BLaER1 (cell line): ENCODE data around the gene ANAPC1.

Experiments
- H3K27ac ChIP-seq: shearing (Covaris generic); formaldehyde crosslinking; 2 replicates; pipeline ENCODE4 v1.8.1; 2022
- H3K27me3 ChIP-seq: shearing (Covaris generic); formaldehyde crosslinking; 2 replicates; pipeline ENCODE4 v1.8.1; 2022
- H3K36me3 ChIP-seq: shearing (Covaris generic); formaldehyde crosslinking; 2 replicates; pipeline ENCODE4 v1.8.1; 2022
- H3K4me1 ChIP-seq: shearing (Covaris generic); formaldehyde crosslinking; 2 replicates; pipeline ENCODE4 v1.8.1; 2022
- H3K4me2 ChIP-seq: shearing (Covaris generic); formaldehyde crosslinking; 2 replicates; pipeline ENCODE4 v1.8.1; 2022
- H3K4me3 ChIP-seq: shearing (Covaris generic); formaldehyde crosslinking; 2 replicates; pipeline ENCODE4 v1.8.1; 2022
- H3K9ac ChIP-seq: shearing (Covaris generic); formaldehyde crosslinking; 2 replicates; pipeline ENCODE4 v1.8.1; 2022
- H3K9me3 ChIP-seq: shearing (Covaris generic); formaldehyde crosslinking; 2 replicates; pipeline ENCODE4 v1.8.1; 2022
- H4K20me1 ChIP-seq: shearing (Covaris generic); formaldehyde crosslinking; 2 replicates; pipeline ENCODE4 v1.8.1; 2022
- Cebpa-rat ChIP-seq: shearing (Covaris generic); IDR thresholded peaks from 2 replicates; pipeline ENCODE4 v1.8.1; 2022

Gene ANAPC1, protein sequence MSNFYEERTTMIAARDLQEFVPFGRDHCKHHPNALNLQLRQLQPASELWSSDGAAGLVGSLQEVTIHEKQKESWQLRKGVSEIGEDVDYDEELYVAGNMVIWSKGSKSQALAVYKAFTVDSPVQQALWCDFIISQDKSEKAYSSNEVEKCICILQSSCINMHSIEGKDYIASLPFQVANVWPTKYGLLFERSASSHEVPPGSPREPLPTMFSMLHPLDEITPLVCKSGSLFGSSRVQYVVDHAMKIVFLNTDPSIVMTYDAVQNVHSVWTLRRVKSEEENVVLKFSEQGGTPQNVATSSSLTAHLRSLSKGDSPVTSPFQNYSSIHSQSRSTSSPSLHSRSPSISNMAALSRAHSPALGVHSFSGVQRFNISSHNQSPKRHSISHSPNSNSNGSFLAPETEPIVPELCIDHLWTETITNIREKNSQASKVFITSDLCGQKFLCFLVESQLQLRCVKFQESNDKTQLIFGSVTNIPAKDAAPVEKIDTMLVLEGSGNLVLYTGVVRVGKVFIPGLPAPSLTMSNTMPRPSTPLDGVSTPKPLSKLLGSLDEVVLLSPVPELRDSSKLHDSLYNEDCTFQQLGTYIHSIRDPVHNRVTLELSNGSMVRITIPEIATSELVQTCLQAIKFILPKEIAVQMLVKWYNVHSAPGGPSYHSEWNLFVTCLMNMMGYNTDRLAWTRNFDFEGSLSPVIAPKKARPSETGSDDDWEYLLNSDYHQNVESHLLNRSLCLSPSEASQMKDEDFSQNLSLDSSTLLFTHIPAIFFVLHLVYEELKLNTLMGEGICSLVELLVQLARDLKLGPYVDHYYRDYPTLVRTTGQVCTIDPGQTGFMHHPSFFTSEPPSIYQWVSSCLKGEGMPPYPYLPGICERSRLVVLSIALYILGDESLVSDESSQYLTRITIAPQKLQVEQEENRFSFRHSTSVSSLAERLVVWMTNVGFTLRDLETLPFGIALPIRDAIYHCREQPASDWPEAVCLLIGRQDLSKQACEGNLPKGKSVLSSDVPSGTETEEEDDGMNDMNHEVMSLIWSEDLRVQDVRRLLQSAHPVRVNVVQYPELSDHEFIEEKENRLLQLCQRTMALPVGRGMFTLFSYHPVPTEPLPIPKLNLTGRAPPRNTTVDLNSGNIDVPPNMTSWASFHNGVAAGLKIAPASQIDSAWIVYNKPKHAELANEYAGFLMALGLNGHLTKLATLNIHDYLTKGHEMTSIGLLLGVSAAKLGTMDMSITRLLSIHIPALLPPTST (N-terminal part only)

DNA sequence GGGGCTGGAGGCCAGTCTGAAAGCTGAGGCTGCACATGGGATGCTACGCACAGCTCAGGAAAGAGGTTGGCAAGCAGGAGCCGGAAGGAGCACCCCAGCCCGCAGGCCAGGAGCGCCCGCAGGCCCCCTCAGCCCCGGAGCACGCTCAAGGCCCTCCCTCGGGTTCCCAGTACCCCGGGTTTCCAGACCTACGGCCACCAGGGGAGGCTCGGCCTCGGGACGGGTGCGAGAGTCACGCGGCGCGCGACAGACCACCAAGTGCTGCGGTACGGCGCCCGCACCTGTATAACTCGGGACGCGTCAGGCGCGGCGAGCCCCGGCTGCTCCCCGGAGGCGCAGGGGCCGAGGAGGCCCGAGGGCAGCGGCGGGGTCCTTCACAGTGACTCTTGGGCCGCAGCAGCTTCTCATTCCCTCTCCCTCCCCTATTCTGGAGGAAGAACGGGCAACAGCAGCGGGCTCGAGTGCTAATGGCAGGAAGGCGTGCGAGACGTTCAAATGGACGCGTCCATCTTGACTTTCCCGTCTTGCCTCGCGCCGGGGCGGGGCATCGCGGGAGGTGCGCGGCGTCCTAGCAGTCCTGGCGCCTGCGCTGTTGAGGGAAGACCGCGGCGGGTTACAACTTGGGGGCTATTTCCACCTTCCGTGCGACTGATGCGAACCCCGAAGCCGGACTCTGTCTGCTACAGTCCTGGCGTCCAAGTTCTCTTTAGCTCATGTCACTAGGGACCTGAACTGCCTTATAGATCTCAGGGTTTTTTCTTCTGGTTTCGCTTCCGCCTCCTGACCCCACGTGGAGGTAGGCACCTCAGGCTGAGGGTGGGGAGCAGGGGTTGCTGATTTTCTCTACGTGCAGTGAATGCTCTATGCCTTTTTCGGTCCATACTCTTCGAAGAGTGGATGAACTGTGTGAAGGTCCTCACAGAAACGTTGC, at the start of gene ANAPC1:
Gene ANAPC1, minus strand, starts transcription at position 533 of the 931 bp plus-strand sequence. CDS start 3,368 bp downstream, outside the sequence.
- H3K27ac ChIP-seq: peak within 1 kb of the TSS; percentile 95
- no peaks in the 10 kb centered on the region for H4K20me1 ChIP-seq
- H3K4me2 ChIP-seq: peak within 1 kb of the TSS; percentile 78
- H3K9ac ChIP-seq: peak within 1 kb of the TSS; percentile 94
- peaks cover 22% of the 10 kb centered on the region for H3K36me3 ChIP-seq
- TF ChIP-seq Cebpa-rat: no peak
- H3K9me3 ChIP-seq: no peaks in the 10 kb centered on the region
- H3K4me3 ChIP-seq: peak within 1 kb of the TSS; percentile 91
- H3K27me3 ChIP-seq: no peaks in the 10 kb centered on the region
- H3K4me1 ChIP-seq: peaks cover 11% of the 10 kb centered on the region

- Histone ChIP-seq H3K4me3 (no peak overlapping the region), H3K4me2 (no peak overlapping the region), H3K27ac (no peak overlapping the region), H3K9ac (no peak overlapping the region), H3K27me3 (no peaks in the 10 kb centered on the region), H4K20me1 (no peaks in the 10 kb centered on the region), H3K36me3 (no peaks in the 10 kb centered on the region), H3K4me1 (peaks cover 23% of the 10 kb centered on the region), H3K9me3 (no peaks in the 10 kb centered on the region)
- no peak for TF ChIP-seq Cebpa-rat
Observed at GRCh38 chr2:111932841-111933291, 48.9 kb upstream of the ANAPC1 start.

GRCh38 chr2:111930875-111931274, 46.9 kb upstream of the ANAPC1 start:
- peak overlapping the region; percentile 38; the same call in 1 of the 2 replicates for H3K9ac ChIP-seq
- H3K9me3 ChIP-seq: no peaks in the 10 kb centered on the region
- no peaks in the 10 kb centered on the region for H4K20me1 ChIP-seq
- no peak overlapping the region for H3K4me3 ChIP-seq
- H3K36me3 ChIP-seq: no peaks in the 10 kb centered on the region
- no peak for TF ChIP-seq Cebpa-rat
- H3K27me3 ChIP-seq: no peaks in the 10 kb centered on the region
- H3K4me1 ChIP-seq: peaks cover 23% of the 10 kb centered on the region
- no peak overlapping the region for H3K27ac ChIP-seq
- peak overlapping the region; percentile 32 for H3K4me2 ChIP-seq

DNA sequence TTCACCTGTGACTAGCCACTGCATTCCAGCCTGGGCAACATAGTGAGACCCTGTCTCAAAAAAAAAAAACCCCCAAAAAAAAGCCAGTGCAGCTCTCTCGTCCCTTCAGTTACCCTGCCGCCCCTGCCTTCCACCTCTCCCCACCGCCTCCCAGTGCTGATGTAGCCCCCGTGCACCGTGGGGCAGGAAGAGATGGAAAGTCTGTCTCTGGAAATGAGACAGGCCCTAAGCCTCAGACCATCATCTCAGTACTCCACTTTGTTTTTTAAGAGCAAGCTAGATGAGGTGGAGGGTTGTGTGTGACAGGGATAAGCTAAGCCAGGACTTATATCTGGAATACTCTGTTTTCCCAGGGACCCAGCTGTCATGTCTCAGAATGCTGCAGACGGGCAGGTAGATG, 46.4 kb upstream of the ANAPC1 start:
- H3K9me3 ChIP-seq: no peaks in the 10 kb centered on the region
- peak overlapping the region; percentile 38; the same call in 1 of the 2 replicates for H3K9ac ChIP-seq
- H4K20me1 ChIP-seq: no peaks in the 10 kb centered on the region
- H3K4me3 ChIP-seq: no peak overlapping the region
- H3K27me3 ChIP-seq: no peaks in the 10 kb centered on the region
- TF ChIP-seq Cebpa-rat: no peak
- no peaks in the 10 kb centered on the region for H3K36me3 ChIP-seq
- peak overlapping the region; percentile 32 for H3K4me2 ChIP-seq
- H3K4me1 ChIP-seq: peaks cover 23% of the 10 kb centered on the region
- no peak overlapping the region for H3K27ac ChIP-seq

DNA sequence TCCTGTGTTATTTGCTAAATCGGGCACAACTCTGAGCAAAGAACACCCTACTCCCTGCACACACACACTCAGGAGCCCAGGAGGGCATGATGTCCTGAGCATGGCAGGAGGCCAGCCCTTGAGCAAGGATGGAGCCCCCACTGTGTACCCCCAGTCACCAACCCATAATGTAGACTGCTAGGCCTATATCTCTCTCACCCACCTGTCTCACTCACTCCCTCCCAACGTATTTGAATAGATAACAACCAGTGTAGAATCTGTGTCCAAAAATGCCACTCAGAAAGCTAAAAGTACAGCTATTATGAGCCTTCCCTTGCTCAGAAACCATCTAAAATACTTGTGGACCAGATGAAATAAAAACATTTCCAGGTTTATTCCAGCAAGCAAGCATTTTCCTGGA, 43.7 kb upstream of the ANAPC1 start:
- H3K9ac ChIP-seq: no peak overlapping the region
- no peak overlapping the region for H3K4me2 ChIP-seq
- no peak overlapping the region for H3K4me3 ChIP-seq
- TF ChIP-seq Cebpa-rat: no peak
- H3K27me3 ChIP-seq: no peaks in the 10 kb centered on the region
- H3K4me1 ChIP-seq: peaks cover 40% of the 10 kb centered on the region
- H3K9me3 ChIP-seq: no peaks in the 10 kb centered on the region
- H4K20me1 ChIP-seq: no peaks in the 10 kb centered on the region
- H3K36me3 ChIP-seq: no peaks in the 10 kb centered on the region
- no peak overlapping the region for H3K27ac ChIP-seq

GRCh38 chr2:111924617-111925107, 40.7 kb upstream of the ANAPC1 start:
- Histone ChIP-seq H3K9ac (no peak overlapping the region), H3K27me3 (no peaks in the 10 kb centered on the region), H3K4me3 (no peak overlapping the region), H3K9me3 (no peaks in the 10 kb centered on the region), H3K27ac (no peak overlapping the region), H3K4me2 (no peak overlapping the region; the same call in 1 of the 2 replicates), H4K20me1 (no peaks in the 10 kb centered on the region), H3K4me1 (peaks cover 29% of the 10 kb centered on the region), H3K36me3 (no peaks in the 10 kb centered on the region)
- TF ChIP-seq Cebpa-rat: no peak

- H3K27ac ChIP-seq: no peak overlapping the region
- H4K20me1 ChIP-seq: no peaks in the 10 kb centered on the region
- TF ChIP-seq Cebpa-rat: no peak
- H3K27me3 ChIP-seq: no peaks in the 10 kb centered on the region
- peak overlapping the region; percentile 10; the same call in 1 of the 2 replicates for H3K4me2 ChIP-seq
- no peak overlapping the region for H3K4me3 ChIP-seq
- H3K9me3 ChIP-seq: no peaks in the 10 kb centered on the region
- peaks cover 22% of the 10 kb centered on the region for H3K4me1 ChIP-seq
- H3K9ac ChIP-seq: no peak overlapping the region
- H3K36me3 ChIP-seq: no peaks in the 10 kb centered on the region
Observed at GRCh38 chr2:111923276-111923804, 39.3 kb upstream of the ANAPC1 start.

DNA sequence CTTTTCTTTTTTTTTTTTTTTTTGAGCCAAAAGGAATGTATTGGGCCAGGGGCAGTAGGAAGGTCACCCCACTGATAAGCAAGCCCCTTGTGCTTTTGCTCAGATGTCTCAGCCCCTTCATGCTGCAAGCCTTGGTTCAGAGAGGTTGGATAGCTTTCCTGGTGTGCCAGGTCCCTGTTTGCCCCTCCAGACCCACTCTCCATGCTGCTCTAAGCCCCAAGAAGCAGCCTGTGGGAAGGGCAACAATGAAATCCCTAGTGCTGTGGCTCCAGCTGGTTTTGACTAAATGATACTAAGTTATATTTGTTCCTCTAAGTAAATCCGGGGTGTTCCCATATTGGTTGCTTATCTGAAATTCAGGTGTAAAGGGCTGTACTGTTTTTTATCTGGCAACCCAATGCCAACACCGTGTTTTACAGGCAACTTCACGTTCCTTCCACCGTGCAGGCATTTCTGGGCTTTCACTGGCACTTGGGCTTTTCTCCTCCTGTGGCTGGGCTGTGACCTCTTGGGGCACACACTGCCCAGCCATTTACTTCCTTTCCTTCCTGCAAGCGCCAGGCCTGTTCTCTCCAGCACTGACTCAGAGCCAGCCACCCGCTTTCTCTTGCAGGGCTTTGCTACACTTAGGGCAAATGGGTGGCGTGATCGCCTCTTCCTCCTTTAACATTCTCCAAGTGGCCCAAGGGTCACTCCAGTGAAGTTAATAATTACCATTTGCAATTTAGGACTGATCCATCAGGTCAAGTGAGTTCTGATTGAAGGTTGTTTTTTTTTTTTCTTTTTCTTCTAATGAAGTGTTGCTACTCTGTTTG, 36.0 kb upstream of the ANAPC1 start:
- no peak for TF ChIP-seq Cebpa-rat
- Histone ChIP-seq H3K4me1 (peaks cover 22% of the 10 kb centered on the region), H3K4me2 (peak overlapping the region; percentile 10; the same call in 1 of the 2 replicates), H3K27me3 (no peaks in the 10 kb centered on the region), H3K27ac (no peak overlapping the region), H3K9ac (no peak overlapping the region), H3K9me3 (no peaks in the 10 kb centered on the region), H4K20me1 (no peaks in the 10 kb centered on the region), H3K4me3 (no peak overlapping the region), H3K36me3 (no peaks in the 10 kb centered on the region)
